ENCODE measurements around the gene NFE2L2.
"Not testable (repeated sequence)": the region's sequence is repeated elsewhere in the genome, so short reads cannot be mapped to it uniquely, and the experiment has no call there.

- not testable (repeated sequence) for TF ChIP-seq SIN3A (IDR thresholded peaks at IDR 0.05; ENCODE audit: borderline replicate concordance, low read depth, low read length); GATA2 (CRISPR knock-in tag; IDR thresholded peaks at IDR 0.05); CTCF (IDR thresholded peaks at IDR 0.05); MAX (IDR thresholded peaks at IDR 0.05; ENCODE audit: low read depth); USF1 (IDR thresholded peaks at IDR 0.05; ENCODE audit: borderline replicate concordance, low read depth); RAD21 (IDR thresholded peaks at IDR 0.05; ENCODE audit: low read length); FOXM1 (IDR thresholded peaks at IDR 0.05; ENCODE audit: low read depth)
These were observed 44.7 kb downstream of the NFE2L2 start for GRCh38 chr2:177219787-177220186.
